ENCODE measurements around the gene CCL23.

GRCh38 chr17:36055171-36055570 is 37.4 kb upstream of the CCL23 start:
- no peak for TF ChIP-seq CTCF (conservative IDR thresholded peaks at IDR 0.05)
- no peak for TF ChIP-seq EZH2 (IDR thresholded peaks at IDR 0.05; ENCODE audit: low read depth)
